Left renal pelvis (tissue), 4 donors: ENCODE results near the gene FOXF2. TPM values are rescaled to one million over a fixed set of nuclear protein-coding genes. Genes with fewer than 3 reads are reported as not detected.

ENCODE experiments used
- DNase-seq, 4 donors: peaks; one replicate each; pipeline ENCODE4 v3.0.0-alpha.2; 2013; ENCODE audit warnings: low read depth in 4 of 4, low spot score in 3 of 4
- polyA plus RNA-seq, 4 donors: library from polyadenylated mRNA; unstranded; fragments of 120-200 nt; gene quantifications; one replicate each; pipeline ENCODE4 v1.2.1, GENCODE V29; 2013; ENCODE audit not compliant: insufficient read length in 4 of 4

Gene FOXF2
- polyA plus RNA-seq, 4 donors: 0.15 to 0.35 (median 0.27) TPM

DNA sequence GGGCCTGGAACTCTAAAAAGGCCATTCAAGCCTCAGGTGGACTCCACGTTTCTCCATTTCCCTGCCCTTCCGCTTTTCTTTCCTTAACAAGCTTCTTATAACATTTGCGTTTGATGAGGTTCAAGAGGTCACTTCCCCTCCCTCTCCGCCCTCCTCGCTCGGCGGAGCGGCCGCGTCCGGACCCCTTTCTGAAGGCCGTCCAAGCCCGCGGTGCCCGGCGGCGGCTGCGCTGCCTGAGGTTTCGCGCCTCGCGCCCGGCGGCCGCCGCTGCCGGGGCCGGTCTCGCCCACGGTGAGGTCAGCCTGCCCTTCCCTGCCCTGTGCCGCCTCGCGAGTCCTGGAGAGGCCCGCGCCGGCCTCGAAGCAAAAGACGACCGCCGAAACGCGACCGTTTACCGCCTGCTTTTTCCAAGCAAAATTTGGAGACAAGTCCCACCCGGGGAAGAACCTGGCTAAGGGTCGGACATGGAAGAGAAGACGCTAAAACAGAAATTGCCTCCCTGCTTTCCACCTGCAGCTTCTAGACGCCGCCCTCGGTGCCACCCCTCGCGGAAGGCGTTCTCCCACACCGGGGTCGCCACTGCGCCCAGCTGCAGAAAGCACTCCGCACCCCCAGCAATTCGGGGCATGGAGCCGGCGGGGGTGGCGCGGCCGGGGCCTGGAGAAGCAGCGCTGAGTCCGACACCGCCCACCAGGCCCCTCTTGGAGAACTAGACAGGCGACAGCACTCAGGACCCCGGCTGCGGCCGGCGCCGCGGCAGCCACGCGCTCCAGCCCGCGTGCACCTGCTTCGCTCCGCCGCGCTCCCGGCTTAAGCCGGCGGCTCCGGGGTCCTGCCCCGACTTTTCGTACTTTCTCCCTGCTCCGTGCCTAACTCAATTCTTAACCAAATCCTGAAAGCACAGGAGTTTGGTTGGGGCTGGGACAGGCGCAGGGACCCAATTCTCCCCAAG is 11.0 kb upstream of the FOXF2 start:
- DNase-seq: no peak

- no peak for DNase-seq
Observed at GRCh38 chr6:1379017-1379787, 10.2 kb upstream of the FOXF2 start.

DNA sequence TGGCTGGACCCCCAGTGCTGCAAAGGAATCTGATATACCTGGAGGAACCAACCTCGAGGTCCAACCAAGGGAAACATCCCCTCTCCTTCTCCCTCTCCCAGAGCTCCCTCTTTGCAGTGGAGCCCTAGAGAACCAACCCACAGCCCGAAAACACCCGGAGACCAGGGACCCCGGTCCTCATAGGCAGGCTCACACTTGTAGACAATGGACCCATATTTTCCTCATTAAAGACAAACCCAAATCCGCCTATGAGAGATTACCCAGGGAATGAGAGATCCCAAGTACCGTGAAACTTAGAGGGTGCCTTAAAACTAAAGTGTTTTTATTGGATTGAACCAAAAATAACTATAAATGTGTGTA is 9.6 kb upstream of the FOXF2 start:
- no peak for DNase-seq

DNA sequence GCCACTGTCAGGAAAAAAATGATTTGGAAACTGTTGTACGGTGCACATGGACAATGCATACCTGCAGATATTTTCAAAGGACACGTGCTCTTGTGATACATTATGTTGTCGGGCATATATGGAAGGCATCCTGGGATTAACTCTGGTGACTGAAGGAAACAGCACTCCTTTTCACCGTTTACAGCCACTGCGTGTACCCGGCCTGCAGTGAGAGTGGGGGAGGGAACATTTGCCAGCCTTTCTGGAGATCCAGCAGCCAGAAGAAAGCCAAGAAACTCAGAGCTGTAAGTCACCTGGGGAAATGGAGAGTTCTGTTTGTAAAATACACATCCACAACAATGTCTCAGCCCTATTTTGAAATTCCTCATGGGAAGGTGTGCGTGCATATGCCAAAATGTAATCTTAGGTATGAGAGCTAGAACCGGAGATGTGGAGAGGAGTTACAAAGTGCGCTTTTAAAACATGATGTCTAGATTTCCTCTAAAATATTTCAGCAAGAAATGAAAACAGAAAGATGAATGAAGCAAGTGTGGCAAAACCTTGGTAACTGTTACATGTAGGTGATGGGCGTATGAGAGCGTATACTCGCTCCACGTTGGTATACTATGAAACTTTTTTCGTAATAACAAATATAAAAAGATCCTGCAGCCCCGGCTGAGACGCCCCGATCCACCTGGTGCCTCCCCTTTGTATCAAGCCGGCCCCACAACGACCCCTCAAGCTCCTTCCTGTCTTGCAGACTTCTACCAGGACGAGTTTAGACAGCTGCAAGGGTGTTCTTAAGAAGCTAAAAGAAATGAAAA is 8.6 kb upstream of the FOXF2 start:
- no peak for DNase-seq

- no peak for DNase-seq
Observed at GRCh38 chr6:1381481-1382330, 7.7 kb upstream of the FOXF2 start.

DNA sequence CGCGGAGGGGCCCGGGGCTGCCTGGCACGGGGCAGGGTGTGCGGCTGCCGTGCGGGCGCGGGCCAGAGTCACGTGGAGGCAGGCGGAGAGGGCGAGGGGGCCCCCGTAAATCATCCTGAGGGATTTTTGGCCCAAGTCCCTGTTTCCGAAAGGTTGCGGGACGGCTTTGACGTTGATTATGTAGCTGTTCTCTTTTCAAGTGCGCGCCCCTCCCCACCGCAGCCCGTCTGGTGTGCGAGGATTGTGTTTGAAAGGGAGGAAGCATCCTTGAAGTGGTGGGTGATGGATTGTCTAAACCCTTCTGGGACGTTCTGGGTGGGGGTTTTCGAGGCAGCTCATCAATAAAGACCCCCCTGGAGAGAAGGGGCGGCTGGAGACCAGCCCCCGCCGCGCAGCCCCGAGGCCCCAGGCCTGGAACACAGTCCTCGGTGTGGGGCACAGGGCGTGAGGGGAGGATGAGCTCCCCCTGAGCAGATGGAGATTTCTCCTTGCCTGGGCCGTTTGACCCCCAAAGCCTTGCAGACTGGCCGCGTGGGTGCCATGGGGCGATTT is 7.0 kb upstream of the FOXF2 start:
- DNase-seq: no peak

GRCh38 chr6:1382883-1383728 is 6.3 kb upstream of the FOXF2 start:
- no peak for DNase-seq

DNA sequence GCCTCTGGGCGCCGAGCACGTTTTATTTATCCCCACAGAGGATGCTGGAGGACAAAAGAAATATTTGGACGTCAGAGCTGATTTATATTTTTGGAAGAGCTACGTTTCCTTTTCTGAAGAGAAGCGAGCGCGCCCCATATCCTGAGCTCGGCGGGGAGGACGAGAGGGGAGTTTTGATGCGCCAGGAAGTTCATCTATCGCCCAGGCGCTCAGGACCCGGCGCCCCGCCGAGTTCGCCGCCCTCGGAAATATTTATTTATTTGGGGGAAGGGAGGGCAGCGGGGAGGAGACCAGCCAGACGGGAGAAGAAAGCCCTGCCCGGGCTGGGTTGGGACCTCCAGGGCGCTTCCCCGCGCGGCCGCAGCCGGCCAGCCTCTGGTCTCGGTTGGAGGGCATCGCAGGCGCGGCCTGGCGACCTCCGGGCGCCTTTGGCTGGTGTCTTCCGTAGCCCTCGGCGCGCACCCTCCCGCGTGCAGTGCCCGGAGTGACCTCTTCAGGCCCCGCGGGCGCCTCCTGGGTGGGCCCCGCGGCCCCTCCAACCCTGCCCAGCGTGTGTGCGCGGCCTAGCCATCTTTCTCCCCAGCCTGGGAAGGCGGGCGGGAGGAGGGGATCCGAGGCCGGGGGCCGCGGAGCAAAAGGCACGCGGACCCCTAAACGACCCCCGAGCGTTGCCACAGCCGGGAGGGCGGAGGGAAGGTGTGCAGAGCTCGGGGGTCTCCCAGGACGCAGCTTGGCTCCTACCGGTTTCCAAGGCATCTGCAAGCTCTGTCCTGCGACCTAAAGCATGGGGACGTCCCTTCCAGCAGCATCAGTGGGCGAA is 5.4 kb upstream of the FOXF2 start:
- no peak for DNase-seq

GRCh38 chr6:1384549-1385128 is 4.7 kb upstream of the FOXF2 start:
- no peak for DNase-seq

DNA sequence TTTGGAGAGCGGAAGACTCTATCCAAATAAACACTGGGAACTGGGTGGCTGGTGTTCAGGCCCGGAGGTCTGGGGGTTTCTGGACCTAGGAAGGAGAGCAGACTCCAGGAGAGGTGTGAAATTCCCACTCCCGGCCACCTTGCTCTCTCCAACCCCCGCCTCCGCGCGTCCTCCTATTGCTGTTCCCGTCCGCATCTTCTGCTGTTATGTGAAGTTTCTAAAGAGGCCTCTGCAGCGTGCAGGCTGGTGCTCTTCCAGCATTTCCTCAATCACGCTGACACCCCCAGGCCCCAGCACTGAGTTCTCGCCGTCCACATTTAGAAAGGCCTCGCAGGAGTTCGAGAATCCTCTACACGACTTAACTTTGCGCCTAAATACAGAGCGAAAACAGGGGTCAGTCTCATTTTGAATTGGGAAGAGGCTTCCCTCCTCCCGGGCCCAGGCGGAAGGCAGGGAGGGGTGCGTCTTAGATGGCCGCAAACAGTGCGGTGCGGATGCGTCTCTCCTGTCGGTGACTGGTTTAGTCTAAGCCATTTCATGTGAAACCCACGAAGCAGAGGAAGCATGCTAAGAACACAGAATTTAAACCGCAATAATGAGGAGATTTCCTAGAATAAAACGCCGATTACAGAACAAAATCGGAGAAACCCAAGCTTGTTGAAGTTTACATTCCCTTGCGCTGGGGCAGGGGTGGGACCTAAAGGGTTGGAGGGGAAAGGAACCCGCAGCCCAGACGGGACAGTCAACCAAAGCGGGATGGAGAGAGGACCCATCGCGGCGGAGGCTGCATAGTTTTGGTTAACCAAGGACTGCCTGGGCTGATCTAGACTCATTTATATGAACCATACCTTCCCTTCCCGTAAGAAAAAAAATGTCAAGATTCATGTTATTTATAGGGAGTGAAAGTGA is 4.0 kb upstream of the FOXF2 start:
- no peak for DNase-seq

- DNase-seq: no peak
Observed at GRCh38 chr6:1386038-1386709, 3.2 kb upstream of the FOXF2 start.

GRCh38 chr6:1387538-1387875 is 1.9 kb upstream of the FOXF2 start:
- no peak for DNase-seq

DNA sequence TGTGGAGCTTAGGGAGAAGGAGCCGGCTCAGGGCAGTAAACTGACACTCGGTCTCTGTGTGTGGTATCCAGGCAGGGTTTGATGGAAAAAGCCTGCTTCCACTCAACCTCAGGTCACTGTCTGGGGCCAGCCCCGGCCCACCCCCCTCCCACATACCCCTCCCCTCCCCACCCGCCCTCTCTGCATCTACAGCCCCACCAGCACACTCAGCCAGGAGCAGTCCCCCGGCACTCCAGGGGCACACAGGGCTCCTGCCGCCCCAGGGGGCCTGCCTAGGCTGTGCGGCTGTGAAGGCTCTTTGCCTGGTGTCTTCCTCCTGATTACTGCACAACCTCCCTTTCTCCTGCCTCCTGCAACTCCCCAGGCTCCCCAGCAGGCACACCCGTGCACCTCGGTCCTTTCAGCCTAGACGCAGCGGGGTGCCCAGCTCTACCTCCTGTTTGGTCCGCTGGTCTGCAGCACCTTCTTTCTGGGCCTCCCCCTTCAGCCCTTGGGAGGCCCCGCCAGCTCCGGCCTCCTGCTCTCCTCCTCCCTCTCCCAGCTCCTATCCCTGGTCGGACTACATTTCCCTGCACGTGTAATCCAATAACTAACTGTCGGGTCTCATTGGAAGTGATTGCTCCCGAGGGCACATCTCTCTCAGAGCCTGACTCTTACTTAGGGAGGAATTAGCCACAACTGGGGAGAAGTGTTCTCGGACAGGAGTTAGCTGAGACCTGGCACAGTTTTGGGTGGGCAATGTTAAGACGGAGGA is 1.3 kb upstream of the FOXF2 start:
- no peak for DNase-seq

GRCh38 chr6:1388630-1389368 is 577 bp upstream of the FOXF2 start:
- no peak for DNase-seq
